CD4-positive, CD25-positive, alpha-beta regulatory T cell (primary cell): ENCODE data around the gene GMDS. TPM values are rescaled to one million over a fixed set of nuclear protein-coding genes. Genes with fewer than 3 reads are reported as not detected.

ENCODE experiments used
- ATAC-seq, 2 donors: fragments of 150-1000 bp; cut with Tn5 transposase; one replicate each; pipeline ENCODE4 v1.10.0; 2021; ENCODE audit warnings: low read depth in 2 of 2, moderate number of reproducible peaks in 2 of 2, moderate library complexity in 1 of 2
- DNase-seq, 3 donors: peaks; one replicate each; pipeline versions ENCODE4 v3.0.0 to v3.0.0-alpha.2; 2012 to 2022; ENCODE audit warnings: mixed read lengths in 1 of 3
- H3K27ac ChIP-seq: one replicate; pipeline ENCODE4 v1.7.0; 2013; ENCODE audit warnings: mild to moderate bottlenecking, low read length; ENCODE audit not compliant: insufficient read depth, poor library complexity, severe bottlenecking
- H3K27me3 ChIP-seq: one replicate; pipeline ENCODE4 v1.7.0; 2013; ENCODE audit warnings: low read length; ENCODE audit not compliant: control insufficient read depth, insufficient read depth
- H3K36me3 ChIP-seq: one replicate; pipeline ENCODE4 v1.7.0; 2013; ENCODE audit warnings: mild to moderate bottlenecking, low read length, moderate library complexity; ENCODE audit not compliant: control insufficient read depth, insufficient read depth
- H3K4me1 ChIP-seq: 2 replicates; pipeline ENCODE4 v1.7.0; 2013; ENCODE audit warnings: mild to moderate bottlenecking, low read length; ENCODE audit not compliant: insufficient read depth, control insufficient read depth, poor library complexity, severe bottlenecking
- H3K4me3 ChIP-seq: one replicate; pipeline ENCODE4 v1.7.0; 2013; ENCODE audit warnings: low read depth, mild to moderate bottlenecking, low read length, moderate library complexity
- H3K9me3 ChIP-seq, 2 experiments: 1 replicate in 1 of 2; 2 replicates in 1 of 2; pipeline ENCODE4 v1.7.0; 2013; ENCODE audit warnings: low read length in 2 of 2, mild to moderate bottlenecking in 1 of 2, moderate library complexity in 1 of 2; ENCODE audit not compliant: control insufficient read depth in 2 of 2
- H3K27ac Mint-ChIP-seq, 3 donors: one replicate each; pipeline ENCODE4 v1.8.0; 2020 to 2022; ENCODE audit warnings: mild to moderate bottlenecking in 3 of 3, mixed read lengths in 3 of 3, moderate library complexity in 2 of 3
- H3K27me3 Mint-ChIP-seq: one replicate; pipeline ENCODE4 v1.8.0; 2022; ENCODE audit warnings: mild to moderate bottlenecking, mixed read lengths
- H3K36me3 Mint-ChIP-seq: one replicate; pipeline ENCODE4 v1.8.0; 2020; ENCODE audit warnings: mixed read lengths
- H3K4me1 Mint-ChIP-seq, 4 donors: one replicate each; pipeline ENCODE4 v1.8.0; 2020 to 2022; ENCODE audit warnings: mixed read lengths in 4 of 4, mild to moderate bottlenecking in 1 of 4
- H3K4me3 Mint-ChIP-seq, 4 donors: one replicate each; pipeline ENCODE4 v1.8.0; 2020 to 2022; ENCODE audit warnings: mild to moderate bottlenecking in 4 of 4, mixed read lengths in 4 of 4, moderate library complexity in 3 of 4
- H3K9me3 Mint-ChIP-seq, 7 donors: one replicate each; pipeline ENCODE4 v1.8.0; 2020 to 2022; ENCODE audit warnings: mixed read lengths in 7 of 7, mild to moderate bottlenecking in 3 of 7, moderate library complexity in 2 of 7
- polyA plus RNA-seq, 4 donors: library from polyadenylated mRNA; unstranded; fragments of 300-500 nt; fragmentation: Illumina TruSeq; gene quantifications; one replicate each; pipeline ENCODE4 v1.2.3, GENCODE V29; 2021
- total RNA-seq: library from RNA; stranded (reverse); gene quantifications from one replicate; pipeline ENCODE4 v1.2.3, GENCODE V29; 2022

GMDS gene
- total and polyA plus RNA-seq, 5 donors from 2014 or later, result 17.5 to 23.9 (median 20.2) TPM

DNA sequence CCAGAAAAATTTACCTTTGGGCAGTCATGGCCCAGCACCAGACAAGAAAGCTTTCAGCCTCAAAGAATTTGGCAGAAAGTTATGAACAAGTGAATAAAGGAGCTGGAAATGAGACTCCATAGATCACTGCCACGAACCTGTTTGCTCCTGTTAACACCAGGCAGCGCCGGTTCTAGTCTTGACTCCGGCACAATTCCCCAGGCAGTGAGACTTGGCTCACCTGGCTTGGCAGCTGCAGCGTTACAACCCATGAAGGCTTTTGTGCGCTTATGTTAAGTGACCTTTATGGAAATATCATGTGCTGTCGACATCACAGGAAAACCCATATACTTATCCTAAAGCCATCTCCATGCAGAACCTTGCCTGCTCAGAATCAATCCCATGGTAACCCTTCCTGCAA, 657.9 kb downstream of the GMDS start:
- Mint-ChIP-seq H3K9me3 (no peaks in the 10 kb centered on the region), H3K27ac (no peak overlapping the region), H3K36me3 (no peaks in the 10 kb centered on the region), H3K4me3 (no peak overlapping the region), H3K4me1 (no peaks in the 10 kb centered on the region), H3K27me3 (peaks cover 17% of the 10 kb centered on the region)
- no peak overlapping the region for H3K4me3 ChIP-seq
- H3K27ac ChIP-seq, result no peak overlapping the region
- DNase-seq (no peak), ATAC-seq (no peak)
- H3K4me1 ChIP-seq, result no peaks in the 10 kb centered on the region
- no peaks in the 10 kb centered on the region for H3K9me3 ChIP-seq
- no peaks in the 10 kb centered on the region for H3K36me3 ChIP-seq
- H3K27me3 ChIP-seq, result no peaks in the 10 kb centered on the region

GRCh38 chr6:1586861-1587450, 658.4 kb downstream of the GMDS start:
- Histone ChIP-seq H3K27ac (no peak overlapping the region), H3K36me3 (no peaks in the 10 kb centered on the region), H3K27me3 (no peaks in the 10 kb centered on the region), H3K4me1 (no peaks in the 10 kb centered on the region), H3K4me3 (no peak overlapping the region), H3K9me3 (no peaks in the 10 kb centered on the region)
- DNase-seq (no peak), ATAC-seq (no peak)
- H3K36me3 Mint-ChIP-seq, result no peaks in the 10 kb centered on the region
- H3K4me1 Mint-ChIP-seq, result no peaks in the 10 kb centered on the region
- H3K27me3 Mint-ChIP-seq, result peaks cover 17% of the 10 kb centered on the region
- no peak overlapping the region for H3K27ac Mint-ChIP-seq
- H3K4me3 Mint-ChIP-seq, result no peak overlapping the region
- H3K9me3 Mint-ChIP-seq, result no peaks in the 10 kb centered on the region

- Histone ChIP-seq H3K4me3 (no peak overlapping the region), H3K27ac (no peak overlapping the region), H3K27me3 (no peaks in the 10 kb centered on the region), H3K36me3 (no peaks in the 10 kb centered on the region), H3K9me3 (no peaks in the 10 kb centered on the region), H3K4me1 (no peaks in the 10 kb centered on the region)
- Mint-ChIP-seq H3K9me3 (no peaks in the 10 kb centered on the region), H3K27ac (no peak overlapping the region), H3K4me1 (no peaks in the 10 kb centered on the region), H3K4me3 (no peak overlapping the region), H3K36me3 (no peaks in the 10 kb centered on the region), H3K27me3 (peaks cover 17% of the 10 kb centered on the region)
- ATAC-seq, result no peak
- DNase-seq, result no peak
These were observed 659.1 kb downstream of the GMDS start for GRCh38 chr6:1586256-1586655.

DNA sequence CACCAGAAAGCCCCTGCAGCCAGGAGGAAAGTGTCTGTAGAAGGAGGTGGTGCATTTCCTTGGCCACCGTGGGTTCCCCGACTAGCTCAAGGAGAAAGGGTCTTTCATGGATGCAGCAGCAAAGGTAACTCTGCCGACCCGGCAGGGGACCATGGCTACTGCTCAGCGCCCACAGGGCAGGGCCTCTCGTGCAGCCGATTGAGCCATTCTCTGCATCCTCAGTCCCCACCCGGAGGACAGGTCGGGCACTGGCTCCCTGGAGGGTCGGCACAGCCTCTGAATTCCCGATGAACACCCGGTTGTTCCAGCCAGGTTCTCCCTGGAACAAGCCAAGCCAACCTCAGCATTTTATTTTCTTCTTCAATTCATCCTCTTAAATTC, 659.7 kb downstream of the GMDS start:
- H3K4me1 ChIP-seq, result no peaks in the 10 kb centered on the region
- no peaks in the 10 kb centered on the region for H3K4me1 Mint-ChIP-seq
- no peaks in the 10 kb centered on the region for H3K36me3 Mint-ChIP-seq
- H3K4me3 Mint-ChIP-seq, result no peak overlapping the region
- DNase-seq, result no peak
- H3K27ac ChIP-seq, result no peak overlapping the region
- H3K4me3 ChIP-seq, result no peak overlapping the region
- ATAC-seq, result no peak
- H3K36me3 ChIP-seq, result no peaks in the 10 kb centered on the region
- H3K9me3 Mint-ChIP-seq, result no peaks in the 10 kb centered on the region
- H3K27me3 ChIP-seq, result no peaks in the 10 kb centered on the region
- no peak overlapping the region for H3K27ac Mint-ChIP-seq
- H3K27me3 Mint-ChIP-seq, result peaks cover 17% of the 10 kb centered on the region
- no peaks in the 10 kb centered on the region for H3K9me3 ChIP-seq

- H3K27ac Mint-ChIP-seq, result no peak overlapping the region
- H3K4me1 Mint-ChIP-seq, result no peaks in the 10 kb centered on the region
- no peaks in the 10 kb centered on the region for H3K27me3 ChIP-seq
- H3K27ac ChIP-seq, result no peak overlapping the region
- H3K9me3 ChIP-seq, result no peaks in the 10 kb centered on the region
- no peaks in the 10 kb centered on the region for H3K4me1 ChIP-seq
- peaks cover 14% of the 10 kb centered on the region for H3K27me3 Mint-ChIP-seq
- no peaks in the 10 kb centered on the region for H3K9me3 Mint-ChIP-seq
- no peak for ATAC-seq
- no peak overlapping the region for H3K4me3 Mint-ChIP-seq
- H3K36me3 ChIP-seq, result no peaks in the 10 kb centered on the region
- H3K36me3 Mint-ChIP-seq, result no peaks in the 10 kb centered on the region
- H3K4me3 ChIP-seq, result no peak overlapping the region
- DNase-seq, result no peak
These were observed 660.3 kb downstream of the GMDS start for GRCh38 chr6:1584996-1585668.

DNA sequence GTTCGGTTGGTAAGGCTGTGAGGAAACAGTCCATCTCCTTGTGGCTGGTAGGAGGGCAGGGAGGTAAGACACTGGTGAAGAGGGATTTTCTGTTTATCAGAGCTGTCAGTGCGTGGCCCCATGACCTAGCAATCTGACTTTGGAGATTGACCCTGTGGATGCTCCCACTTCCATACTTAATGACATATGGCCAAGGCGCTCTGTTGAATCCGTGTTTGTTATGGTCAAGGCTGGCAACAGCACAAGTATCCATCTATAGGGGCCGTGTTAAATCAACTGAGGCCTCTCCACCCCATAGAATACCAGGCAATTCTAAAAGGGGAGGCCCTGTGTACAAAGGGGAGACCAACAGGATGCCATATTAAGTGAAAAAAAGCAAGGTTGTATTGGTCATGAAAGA, 661.3 kb downstream of the GMDS start:
- H3K36me3 Mint-ChIP-seq, result no peaks in the 10 kb centered on the region
- Histone ChIP-seq H3K36me3 (no peaks in the 10 kb centered on the region), H3K4me1 (no peaks in the 10 kb centered on the region), H3K4me3 (no peak overlapping the region), H3K27ac (no peak overlapping the region), H3K9me3 (no peaks in the 10 kb centered on the region), H3K27me3 (no peaks in the 10 kb centered on the region)
- H3K9me3 Mint-ChIP-seq, result no peaks in the 10 kb centered on the region
- no peaks in the 10 kb centered on the region for H3K4me1 Mint-ChIP-seq
- H3K27me3 Mint-ChIP-seq, result peaks cover 12% of the 10 kb centered on the region
- ATAC-seq, result no peak
- no peak overlapping the region for H3K27ac Mint-ChIP-seq
- DNase-seq, result no peak
- H3K4me3 Mint-ChIP-seq, result no peak overlapping the region

DNA sequence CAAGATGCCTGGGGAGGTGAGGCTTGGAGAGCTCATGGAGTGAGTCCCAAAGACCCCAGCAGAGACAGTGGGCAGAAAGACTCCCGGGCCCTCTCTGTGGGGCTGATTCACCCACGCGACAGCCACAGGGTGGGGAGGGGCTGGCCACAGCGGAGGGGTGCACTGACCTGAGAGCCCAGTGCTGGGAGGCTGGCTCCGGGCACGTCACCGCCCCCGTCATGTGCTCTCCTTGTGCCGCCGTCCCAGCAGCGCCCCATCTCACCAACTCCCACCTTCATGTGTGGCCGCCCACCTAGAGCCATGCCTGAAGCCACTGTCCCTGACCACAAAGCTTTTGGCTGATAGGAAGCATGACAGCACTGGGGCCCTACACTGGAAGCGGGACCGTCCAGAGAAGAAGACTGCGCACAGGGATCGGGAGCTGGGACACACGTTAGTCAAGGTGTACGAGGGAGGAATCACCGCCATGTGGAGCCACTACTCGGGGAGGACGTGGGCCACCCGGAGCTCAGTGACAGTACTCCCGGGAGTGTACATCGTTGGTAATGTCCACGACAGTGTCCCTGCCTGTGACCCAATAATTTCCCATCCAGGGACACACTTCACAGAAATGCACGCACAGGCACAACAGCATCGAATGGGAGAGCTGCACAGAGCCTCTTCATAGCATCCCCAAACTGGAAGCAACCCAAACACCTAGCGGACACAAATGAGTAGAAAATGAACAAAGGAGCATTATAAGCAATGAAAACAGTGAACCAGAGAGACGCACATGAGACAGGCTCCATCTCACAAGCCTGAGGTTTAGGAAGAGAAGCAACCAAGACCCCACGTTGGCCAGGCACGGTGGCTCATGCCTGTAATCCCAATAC, 664.0 kb downstream of the GMDS start:
- H3K27ac Mint-ChIP-seq, result no peak overlapping the region
- no peaks in the 10 kb centered on the region for H3K9me3 ChIP-seq
- H3K36me3 ChIP-seq, result no peaks in the 10 kb centered on the region
- DNase-seq (no peak), ATAC-seq (no peak)
- no peaks in the 10 kb centered on the region for H3K36me3 Mint-ChIP-seq
- H3K27me3 ChIP-seq, result no peaks in the 10 kb centered on the region
- no peaks in the 10 kb centered on the region for H3K9me3 Mint-ChIP-seq
- H3K4me1 Mint-ChIP-seq, result no peaks in the 10 kb centered on the region
- H3K4me3 ChIP-seq, result no peak overlapping the region
- peaks cover 12% of the 10 kb centered on the region for H3K27me3 Mint-ChIP-seq
- no peaks in the 10 kb centered on the region for H3K4me1 ChIP-seq
- no peak overlapping the region for H3K4me3 Mint-ChIP-seq
- H3K27ac ChIP-seq, result no peak overlapping the region
